ENCODE results near the gene ONECUT3.

Gene ONECUT3

DNA sequence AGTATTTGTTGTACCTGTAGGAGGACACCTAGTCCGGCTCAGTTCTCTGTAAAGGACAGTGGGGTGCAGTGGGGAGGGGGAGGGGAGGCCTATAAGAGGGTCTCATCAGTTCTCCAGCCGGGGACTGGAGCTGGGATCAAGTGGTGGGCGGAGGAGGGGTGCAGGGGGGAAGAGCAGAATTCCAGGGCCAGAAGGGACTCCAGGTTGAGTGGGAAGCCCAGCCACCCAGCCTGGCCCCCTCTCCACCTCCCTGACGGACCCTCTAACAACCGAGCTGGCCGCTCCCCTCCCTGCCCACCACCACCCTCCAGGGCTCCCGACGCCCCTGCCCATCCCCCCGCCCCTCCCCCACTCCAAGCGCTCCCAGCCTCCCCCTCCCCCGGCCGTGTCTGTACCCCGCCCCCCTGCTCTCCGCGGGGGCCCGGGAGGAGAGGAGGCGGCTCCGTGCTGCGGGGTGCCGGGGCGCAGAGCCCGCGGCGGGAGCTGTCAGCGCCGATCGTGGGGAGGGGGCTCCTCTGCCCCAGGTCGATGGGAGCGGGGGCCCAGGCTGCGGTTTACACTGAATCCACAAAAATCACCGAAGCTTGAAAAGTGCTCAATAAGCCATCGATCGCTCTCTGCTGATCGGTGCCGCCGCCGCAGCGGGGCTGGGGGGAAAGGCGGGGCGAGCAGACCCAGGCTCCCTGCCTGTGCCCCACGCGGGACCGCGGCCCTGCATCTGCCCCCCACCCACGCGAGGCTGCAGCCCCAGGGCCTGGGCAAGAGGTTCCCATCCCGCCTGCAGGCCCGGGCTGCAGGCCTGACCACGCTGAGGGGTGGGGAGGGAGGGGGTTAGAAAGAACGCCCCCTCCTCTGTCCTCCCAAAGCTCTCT lies 34.6 kb upstream of the ONECUT3 start:
- Histone ChIP-seq H4K20me1 (peaks cover 7% of the 10 kb centered on the region; the same call in 1 of the 2 replicates), H3K36me3 (no peaks in the 10 kb centered on the region), H3K9me3 (no peaks in the 10 kb centered on the region), H3K27me3 (peaks cover 74% of the 10 kb centered on the region), H3K4me3 (no peak overlapping the region), H3K9ac (no peak overlapping the region), H3K4me2 (no peak overlapping the region), H3K4me1 (no peaks in the 10 kb centered on the region), H3K27ac (no peak overlapping the region)
- no peak for TF ChIP-seq Cebpa-rat (IDR thresholded peaks at IDR 0.05)

DNA sequence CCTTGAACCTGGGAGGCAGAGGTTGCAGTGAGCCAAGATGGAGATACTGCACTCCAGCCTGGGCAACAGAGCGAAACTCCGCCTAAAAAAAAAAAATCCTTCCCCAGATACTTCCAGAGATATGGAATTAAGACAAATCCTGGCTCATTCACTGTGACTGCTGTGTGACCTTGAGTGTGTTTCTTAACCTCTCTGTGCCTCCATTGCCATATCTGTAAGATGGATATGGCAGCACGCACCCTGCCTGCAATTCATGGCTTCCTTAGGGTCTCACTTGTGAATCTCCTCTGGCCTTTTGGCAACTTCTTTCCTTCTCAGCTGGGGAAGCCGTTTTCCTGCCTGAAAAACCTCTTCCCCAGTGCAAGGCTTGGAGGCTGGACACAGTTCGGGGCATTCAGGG lies 33.8 kb upstream of the ONECUT3 start:
- Histone ChIP-seq H3K4me3 (no peak overlapping the region), H3K9ac (no peak overlapping the region), H3K9me3 (no peaks in the 10 kb centered on the region), H3K4me1 (no peaks in the 10 kb centered on the region), H3K4me2 (no peak overlapping the region), H3K36me3 (no peaks in the 10 kb centered on the region), H3K27me3 (peaks cover 83% of the 10 kb centered on the region), H4K20me1 (peaks cover 7% of the 10 kb centered on the region; the same call in 1 of the 2 replicates), H3K27ac (no peak overlapping the region)
- no peak for TF ChIP-seq Cebpa-rat (IDR thresholded peaks at IDR 0.05)

DNA sequence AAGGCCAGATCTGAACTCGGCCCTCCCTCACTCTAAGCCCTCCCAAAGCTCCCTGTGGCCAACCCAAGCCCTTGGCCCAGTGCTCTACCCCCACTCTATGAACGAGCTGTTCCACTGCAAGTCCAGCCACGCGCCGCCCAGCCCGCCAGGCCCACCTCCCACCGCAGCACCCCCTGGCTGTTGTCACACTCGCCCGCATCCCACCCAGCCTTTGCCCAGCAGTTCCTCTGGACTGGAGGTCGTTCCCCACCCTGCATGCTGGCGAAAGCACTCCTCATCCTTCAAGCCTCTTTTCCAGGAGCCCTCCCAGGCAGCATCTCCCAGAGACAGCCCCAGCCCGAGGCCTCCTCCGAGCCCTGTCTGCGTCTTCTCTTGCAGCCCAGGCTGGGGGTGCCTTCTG lies 33.1 kb upstream of the ONECUT3 start:
- H3K4me3 ChIP-seq = no peak overlapping the region
- no peaks in the 10 kb centered on the region for H3K36me3 ChIP-seq
- peaks cover 4% of the 10 kb centered on the region; the same call in 1 of the 2 replicates for H3K9me3 ChIP-seq
- H3K4me1 ChIP-seq = no peaks in the 10 kb centered on the region
- no peak overlapping the region for H3K9ac ChIP-seq
- peaks cover 90% of the 10 kb centered on the region for H3K27me3 ChIP-seq
- no peak for TF ChIP-seq Cebpa-rat (IDR thresholded peaks at IDR 0.05)
- peaks cover 7% of the 10 kb centered on the region; the same call in 1 of the 2 replicates for H4K20me1 ChIP-seq
- H3K27ac ChIP-seq = no peak overlapping the region
- H3K4me2 ChIP-seq = no peak overlapping the region

DNA sequence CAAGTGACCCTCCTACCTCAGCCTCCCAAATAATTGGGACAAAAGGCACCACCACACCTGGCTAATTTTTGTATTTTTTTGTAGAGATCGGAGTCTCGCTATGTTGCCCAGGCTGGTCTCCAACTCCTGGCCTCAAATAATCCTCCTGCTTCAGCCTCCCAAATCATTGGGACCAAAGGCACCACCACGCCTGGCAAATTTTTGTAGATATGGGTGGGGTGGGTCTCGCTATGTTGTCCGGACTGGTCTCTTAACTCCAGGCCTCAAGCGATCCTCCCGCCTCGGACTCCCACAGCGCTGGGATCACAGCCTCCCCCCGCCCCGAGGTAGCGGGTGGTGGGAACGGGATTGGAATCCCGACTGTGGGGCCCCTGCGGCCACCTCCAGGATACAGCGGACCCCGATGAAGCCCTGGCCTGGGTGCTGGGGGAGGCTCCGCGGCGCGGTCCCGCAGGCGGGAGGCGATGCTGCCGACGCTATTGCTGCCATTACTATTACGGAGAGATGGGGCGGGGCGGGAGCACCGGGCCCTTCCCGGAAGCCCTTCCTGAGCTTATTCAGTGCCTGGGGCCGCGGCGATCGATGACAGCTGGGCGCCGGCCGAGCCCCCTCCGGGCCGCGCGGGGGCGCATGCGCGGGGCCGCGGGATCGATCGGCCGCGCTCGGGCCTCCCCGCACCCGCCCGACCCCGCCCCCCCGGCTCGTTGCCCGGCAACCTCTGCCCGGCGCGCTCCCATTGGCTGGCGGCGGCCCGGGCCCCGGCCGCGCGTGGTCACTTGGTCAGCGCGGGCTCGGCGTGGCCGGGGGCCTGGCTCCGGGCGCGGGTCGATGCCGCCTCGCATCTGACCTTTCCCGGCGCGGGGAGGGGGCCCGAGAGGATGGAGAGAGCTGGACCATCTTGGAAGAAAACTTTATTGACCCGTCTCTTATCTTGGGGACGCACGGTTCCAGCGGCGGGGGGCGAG lies 27.9 kb upstream of the ONECUT3 start:
- peaks cover 1% of the 10 kb centered on the region; the same call in 1 of the 2 replicates for H4K20me1 ChIP-seq
- no peaks in the 10 kb centered on the region for H3K4me1 ChIP-seq
- no peak overlapping the region for H3K4me2 ChIP-seq
- H3K9me3 ChIP-seq = peaks cover 6% of the 10 kb centered on the region; the same call in 1 of the 2 replicates
- H3K27ac ChIP-seq = no peak overlapping the region
- H3K36me3 ChIP-seq = no peaks in the 10 kb centered on the region
- H3K27me3 ChIP-seq = peaks cover 89% of the 10 kb centered on the region
- no peak overlapping the region for H3K4me3 ChIP-seq
- no peak for TF ChIP-seq Cebpa-rat (IDR thresholded peaks at IDR 0.05)
- H3K9ac ChIP-seq = no peak overlapping the region

DNA sequence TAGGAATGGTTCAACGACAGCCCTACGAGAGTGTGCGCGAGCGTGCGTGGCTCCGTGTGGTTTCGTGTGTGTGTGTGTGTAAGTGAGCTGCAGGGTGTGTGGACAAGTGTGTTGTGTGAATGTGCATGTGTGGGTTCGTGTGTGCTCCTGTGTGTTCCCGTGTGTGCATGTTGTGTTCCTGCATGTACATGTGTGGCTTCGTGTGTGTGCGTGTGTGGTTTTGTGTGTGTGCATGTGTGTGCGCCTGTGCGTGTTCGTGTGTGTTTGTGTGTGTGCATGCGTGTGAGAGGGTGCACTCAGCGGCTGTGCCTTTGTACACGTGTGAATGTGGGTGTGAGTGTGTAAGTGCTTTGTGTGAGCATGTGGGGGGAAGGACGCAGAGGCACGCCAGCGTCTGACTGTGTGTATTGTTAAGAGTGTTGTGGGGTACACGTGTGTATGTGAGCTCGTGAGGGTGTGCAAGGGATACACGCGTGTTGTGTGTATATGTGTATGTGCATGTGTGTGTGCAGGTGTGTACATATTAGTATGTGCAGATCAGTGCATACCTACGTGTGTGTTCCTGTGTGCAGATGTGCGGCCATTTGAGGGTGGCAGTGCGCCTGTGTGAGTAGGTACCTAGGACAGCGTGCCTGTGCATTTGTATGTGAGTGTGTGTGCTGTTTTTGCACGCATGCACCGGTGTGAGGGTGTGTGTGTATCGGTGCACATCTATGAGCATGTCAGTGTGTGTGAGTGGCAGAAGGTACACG lies 24.3 kb upstream of the ONECUT3 start:
- H3K36me3 ChIP-seq = no peaks in the 10 kb centered on the region
- no peak overlapping the region for H3K4me3 ChIP-seq
- peaks cover 6% of the 10 kb centered on the region; the same call in 1 of the 2 replicates for H3K9me3 ChIP-seq
- H3K27ac ChIP-seq = no peak overlapping the region
- TF ChIP-seq Cebpa-rat (IDR thresholded peaks at IDR 0.05) = no peak
- H3K27me3 ChIP-seq = peaks cover 83% of the 10 kb centered on the region
- H4K20me1 ChIP-seq = no peaks in the 10 kb centered on the region; the same call in 1 of the 2 replicates
- H3K4me1 ChIP-seq = no peaks in the 10 kb centered on the region
- no peak overlapping the region for H3K9ac ChIP-seq
- no peak overlapping the region for H3K4me2 ChIP-seq

DNA sequence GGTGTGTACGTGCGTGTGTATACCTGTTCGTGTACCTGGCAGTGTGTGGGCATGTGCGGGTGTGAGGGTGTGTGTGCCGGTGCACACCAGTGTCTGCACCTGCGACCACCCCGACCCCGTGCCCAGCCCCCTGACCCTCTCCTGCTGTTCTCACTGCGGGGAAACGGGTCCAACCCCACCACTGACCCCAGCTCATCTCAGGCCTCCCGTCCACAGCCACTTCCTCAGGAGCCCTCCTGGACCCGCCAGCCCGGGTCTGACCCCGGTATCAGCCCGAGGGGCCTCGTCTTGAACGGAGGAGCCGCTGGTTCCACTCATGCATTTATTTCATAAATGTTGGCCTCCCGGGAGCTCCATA lies 23.8 kb upstream of the ONECUT3 start:
- Histone ChIP-seq H3K27ac (no peak overlapping the region), H3K4me1 (no peaks in the 10 kb centered on the region), H4K20me1 (no peaks in the 10 kb centered on the region; the same call in 1 of the 2 replicates), H3K4me3 (no peak overlapping the region), H3K36me3 (no peaks in the 10 kb centered on the region), H3K9me3 (peaks cover 6% of the 10 kb centered on the region; the same call in 1 of the 2 replicates), H3K9ac (no peak overlapping the region), H3K27me3 (peaks cover 83% of the 10 kb centered on the region), H3K4me2 (no peak overlapping the region)
- TF ChIP-seq Cebpa-rat (IDR thresholded peaks at IDR 0.05) = no peak

DNA sequence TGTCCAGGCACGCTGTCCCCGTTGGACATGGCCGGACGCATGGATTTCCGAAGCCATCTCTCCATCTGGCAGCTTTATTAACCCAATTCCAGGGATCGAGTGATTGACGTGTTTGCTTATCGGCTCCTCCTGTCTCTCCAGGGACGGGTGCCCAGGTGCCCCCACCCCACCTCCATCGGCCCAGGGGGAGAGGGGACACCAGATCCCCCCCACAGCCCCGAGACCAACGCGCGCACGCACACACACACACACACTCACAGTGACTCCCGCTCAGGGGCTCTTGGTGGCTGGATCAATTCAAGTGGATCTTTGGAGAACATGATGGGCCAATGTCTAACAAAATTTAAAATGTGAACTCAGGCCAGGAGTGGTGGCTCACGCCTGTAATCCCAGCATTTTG lies 23.1 kb upstream of the ONECUT3 start:
- no peaks in the 10 kb centered on the region for H3K4me1 ChIP-seq
- no peaks in the 10 kb centered on the region for H3K36me3 ChIP-seq
- H3K27ac ChIP-seq = no peak overlapping the region
- no peak overlapping the region for H3K4me2 ChIP-seq
- peaks cover 83% of the 10 kb centered on the region for H3K27me3 ChIP-seq
- no peak overlapping the region for H3K4me3 ChIP-seq
- no peaks in the 10 kb centered on the region; the same call in 1 of the 2 replicates for H4K20me1 ChIP-seq
- no peak overlapping the region for H3K9ac ChIP-seq
- TF ChIP-seq Cebpa-rat (IDR thresholded peaks at IDR 0.05) = no peak
- H3K9me3 ChIP-seq = peaks cover 2% of the 10 kb centered on the region; the same call in 1 of the 2 replicates

DNA sequence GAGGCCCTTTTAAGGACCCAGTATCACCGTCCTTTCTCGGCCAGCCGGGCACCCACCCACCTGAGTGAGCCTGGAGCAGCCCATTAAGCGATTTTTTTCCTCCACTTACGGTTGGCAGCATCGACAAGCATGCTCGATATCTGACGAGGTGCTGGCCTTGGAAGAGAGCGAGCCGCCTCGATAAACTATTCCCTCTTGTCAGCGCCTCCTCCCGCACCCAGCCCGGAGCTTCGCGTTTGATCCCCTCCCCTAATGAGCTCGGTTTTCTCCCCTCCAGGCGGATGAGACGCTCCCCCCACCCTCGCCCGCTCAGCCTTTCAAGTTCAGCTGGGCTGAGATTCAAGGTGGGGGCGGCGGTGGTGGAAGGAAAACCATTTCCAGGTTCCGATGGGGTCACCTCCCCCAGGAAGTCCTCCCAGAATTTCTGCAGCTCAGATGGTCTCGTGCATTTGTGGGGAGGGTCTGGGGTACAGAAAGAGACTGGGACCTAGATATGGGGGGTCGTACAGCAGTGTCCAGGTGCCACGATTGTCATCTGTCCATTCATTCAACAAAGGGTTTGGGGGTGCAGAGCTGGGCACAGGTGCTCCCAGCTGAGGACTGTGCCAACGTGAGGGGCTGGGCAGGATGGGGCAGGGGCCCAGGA lies 18.9 kb upstream of the ONECUT3 start:
- no peak overlapping the region for H3K27ac ChIP-seq
- no peak for TF ChIP-seq Cebpa-rat (IDR thresholded peaks at IDR 0.05)
- H3K9me3 ChIP-seq = no peaks in the 10 kb centered on the region

DNA sequence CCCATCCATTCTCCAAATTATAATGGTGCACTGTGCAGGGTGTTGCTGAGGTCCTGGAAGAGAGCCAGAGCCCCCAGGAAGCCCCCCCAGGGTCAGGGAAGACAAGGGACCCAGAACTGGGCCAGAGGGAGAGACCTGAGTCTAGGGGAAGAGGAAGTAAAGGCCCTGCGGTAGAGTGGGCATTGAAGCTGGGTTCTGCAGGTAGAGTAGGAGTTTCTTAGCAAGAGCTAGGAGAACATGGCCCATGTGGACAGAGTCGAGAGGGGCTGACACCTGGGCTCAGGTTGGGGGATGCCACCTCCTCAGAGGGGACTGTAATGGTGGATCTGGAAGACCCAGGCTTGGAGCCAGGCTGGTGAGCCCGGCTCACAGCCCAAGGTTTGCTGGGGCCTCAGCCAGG lies 17.0 kb upstream of the ONECUT3 start:
- Histone ChIP-seq H3K4me1 (no peaks in the 10 kb centered on the region), H3K4me3 (no peak overlapping the region), H3K9ac (no peak overlapping the region), H3K36me3 (no peaks in the 10 kb centered on the region), H3K4me2 (no peak overlapping the region), H4K20me1 (no peaks in the 10 kb centered on the region; the same call in 1 of the 2 replicates), H3K27ac (no peak overlapping the region), H3K9me3 (peaks cover 10% of the 10 kb centered on the region), H3K27me3 (peaks cover 75% of the 10 kb centered on the region)
- TF ChIP-seq Cebpa-rat (IDR thresholded peaks at IDR 0.05) = no peak

More for the DNA sequence above, 18.9 kb upstream of the ONECUT3 start:
- no peak overlapping the region for H3K9ac ChIP-seq
- H3K4me1 ChIP-seq = no peaks in the 10 kb centered on the region
- peaks cover 73% of the 10 kb centered on the region for H3K27me3 ChIP-seq
- no peak overlapping the region for H3K4me3 ChIP-seq
- no peaks in the 10 kb centered on the region for H3K36me3 ChIP-seq
- no peaks in the 10 kb centered on the region; the same call in 1 of the 2 replicates for H4K20me1 ChIP-seq
- no peak overlapping the region for H3K4me2 ChIP-seq
